ENCODE results near the gene PGLYRP4. TPM values are rescaled to one million over a fixed set of nuclear protein-coding genes. Genes with fewer than 3 reads are reported as not detected.

Gene PGLYRP4
- total RNA-seq, 1 experiment from 2014 or later, result 0.38 TPM

DNA sequence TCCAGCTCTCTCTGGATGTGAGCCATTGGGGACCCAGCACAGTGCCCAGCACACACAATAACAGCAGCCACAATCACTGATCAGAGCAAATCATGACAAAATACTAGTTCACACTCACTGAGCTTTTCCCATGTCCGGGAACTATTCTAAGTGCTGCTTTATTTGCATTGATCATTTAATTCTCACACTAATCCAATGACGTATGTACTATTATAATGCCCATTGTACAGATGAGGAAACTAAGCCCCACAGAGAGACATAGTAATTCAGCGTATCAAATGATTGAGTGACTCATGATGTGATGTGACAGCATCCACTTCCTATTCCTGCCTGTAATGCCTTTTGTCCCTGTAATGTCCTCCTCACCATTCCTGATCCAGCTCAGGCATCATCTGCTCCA is 44.2 kb upstream of the PGLYRP4 start:
- BruUV-seq (replicated peaks), result no TSS peak
- peaks cover 100% of the 10 kb centered on the region for H3K27me3 Mint-ChIP-seq (ENCODE audit: unreplicated experiment)
- CTCF ChIA-PET, result no interaction called here
- no peak overlapping the region for H3K27ac Mint-ChIP-seq (ENCODE audit: unreplicated experiment)
- no peaks in the 10 kb centered on the region for H3K4me1 Mint-ChIP-seq (ENCODE audit: low read depth, unreplicated experiment)
- H3K4me3 Mint-ChIP-seq (ENCODE audit: low read depth, unreplicated experiment), result no peak overlapping the region
- DNase-seq, result no peak
- TF ChIP-seq, protein P1, sequence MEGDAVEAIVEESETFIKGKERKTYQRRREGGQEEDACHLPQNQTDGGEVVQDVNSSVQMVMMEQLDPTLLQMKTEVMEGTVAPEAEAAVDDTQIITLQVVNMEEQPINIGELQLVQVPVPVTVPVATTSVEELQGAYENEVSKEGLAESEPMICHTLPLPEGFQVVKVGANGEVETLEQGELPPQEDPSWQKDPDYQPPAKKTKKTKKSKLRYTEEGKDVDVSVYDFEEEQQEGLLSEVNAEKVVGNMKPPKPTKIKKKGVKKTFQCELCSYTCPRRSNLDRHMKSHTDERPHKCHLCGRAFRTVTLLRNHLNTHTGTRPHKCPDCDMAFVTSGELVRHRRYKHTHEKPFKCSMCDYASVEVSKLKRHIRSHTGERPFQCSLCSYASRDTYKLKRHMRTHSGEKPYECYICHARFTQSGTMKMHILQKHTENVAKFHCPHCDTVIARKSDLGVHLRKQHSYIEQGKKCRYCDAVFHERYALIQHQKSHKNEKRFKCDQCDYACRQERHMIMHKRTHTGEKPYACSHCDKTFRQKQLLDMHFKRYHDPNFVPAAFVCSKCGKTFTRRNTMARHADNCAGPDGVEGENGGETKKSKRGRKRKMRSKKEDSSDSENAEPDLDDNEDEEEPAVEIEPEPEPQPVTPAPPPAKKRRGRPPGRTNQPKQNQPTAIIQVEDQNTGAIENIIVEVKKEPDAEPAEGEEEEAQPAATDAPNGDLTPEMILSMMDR (IDR thresholded peaks at IDR 0.05; ENCODE audit: unreplicated experiment), result no peak
- no peaks in the 10 kb centered on the region for H3K9me3 Mint-ChIP-seq (ENCODE audit: low read depth, unreplicated experiment)
- intact Hi-C loops (cut with micrococcal nuclease; ENCODE audit: unreplicated experiment), result no loop called here
- H3K36me3 Mint-ChIP-seq (ENCODE audit: insufficient read depth, unreplicated experiment), result no peaks in the 10 kb centered on the region

DNA sequence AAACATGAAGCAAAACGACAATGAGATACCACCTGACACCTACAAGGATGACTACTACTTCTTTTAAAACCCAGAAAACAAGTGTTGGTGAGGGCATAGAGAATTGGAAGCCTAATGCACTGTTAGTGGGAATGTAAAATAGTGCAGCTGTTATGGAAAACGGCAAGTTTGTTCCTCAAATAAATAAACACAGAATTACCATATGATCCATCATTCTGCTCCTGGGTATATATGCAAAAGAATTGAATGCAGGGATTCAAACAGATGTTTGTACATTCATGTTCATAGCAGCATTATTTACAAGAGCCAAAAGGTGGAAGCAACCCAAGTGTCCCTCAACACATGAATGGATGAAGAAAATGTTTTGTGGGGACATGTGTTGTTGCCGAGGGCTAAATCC is 43.6 kb upstream of the PGLYRP4 start:
- Mint-ChIP-seq H3K27ac (ENCODE audit: unreplicated experiment) (no peak overlapping the region), H3K4me3 (ENCODE audit: low read depth, unreplicated experiment) (no peak overlapping the region), H3K9me3 (ENCODE audit: low read depth, unreplicated experiment) (no peaks in the 10 kb centered on the region), H3K27me3 (ENCODE audit: unreplicated experiment) (peaks cover 100% of the 10 kb centered on the region), H3K4me1 (ENCODE audit: low read depth, unreplicated experiment) (no peaks in the 10 kb centered on the region), H3K36me3 (ENCODE audit: insufficient read depth, unreplicated experiment) (no peaks in the 10 kb centered on the region)
- TF ChIP-seq, protein P1 (IDR thresholded peaks at IDR 0.05; ENCODE audit: unreplicated experiment), result no peak
- intact Hi-C loops (cut with micrococcal nuclease; ENCODE audit: unreplicated experiment), result no loop called here
- CTCF ChIA-PET, result no interaction called here
- BruUV-seq (replicated peaks), result no TSS peak
- no peak for DNase-seq

DNA sequence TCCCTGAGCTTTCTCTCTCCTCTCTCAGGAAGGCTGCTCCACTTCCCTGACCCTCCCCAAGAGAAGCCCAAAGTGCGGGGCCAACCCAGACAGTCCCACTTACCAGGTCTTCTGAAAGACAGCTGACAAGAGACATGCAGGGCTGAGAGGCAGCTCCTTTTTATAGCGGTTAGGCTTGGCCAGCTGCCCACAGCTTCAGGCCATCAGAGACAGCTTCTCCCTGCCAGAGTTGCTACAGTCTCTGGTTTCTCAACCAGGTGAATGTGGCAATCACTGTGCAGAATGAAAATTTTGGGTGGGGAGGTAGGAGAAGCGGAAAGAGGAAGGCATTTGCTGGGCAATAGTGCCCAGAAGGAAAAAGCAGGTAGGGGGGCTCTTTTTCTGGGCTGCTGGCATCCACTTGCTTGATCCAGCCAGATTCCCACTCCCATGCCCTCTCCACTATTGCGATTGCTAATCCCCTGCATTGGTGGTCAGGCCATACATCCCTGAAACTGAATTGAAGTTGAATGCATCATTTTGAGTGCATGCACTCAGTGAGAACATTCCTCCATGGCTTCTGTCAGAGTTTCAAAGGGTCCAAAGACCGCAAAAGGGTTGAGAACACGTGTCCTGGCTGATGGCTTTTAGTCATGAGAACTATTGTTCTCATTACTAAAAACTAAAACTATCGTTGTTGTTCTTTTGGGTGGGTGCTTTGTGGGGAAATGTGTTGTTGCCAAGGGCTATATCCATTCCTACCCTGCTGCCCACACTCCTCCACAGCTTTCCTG is 42.5 kb upstream of the PGLYRP4 start, which contains the start of gene S100A8:
TSS of gene S100A8 (minus strand) at position 136 of the 773 bp plus-strand sequence. CDS start 538 bp downstream, outside the sequence.
- no TSS peak for BruUV-seq (replicated peaks)
- Mint-ChIP-seq H3K4me1 (ENCODE audit: low read depth, unreplicated experiment) (no peaks in the 10 kb centered on the region), H3K4me3 (ENCODE audit: low read depth, unreplicated experiment) (no peak within 1 kb of the TSS), H3K9me3 (ENCODE audit: low read depth, unreplicated experiment) (no peaks in the 10 kb centered on the region), H3K27ac (ENCODE audit: unreplicated experiment) (no peak within 1 kb of the TSS), H3K27me3 (ENCODE audit: unreplicated experiment) (peaks cover 100% of the 10 kb centered on the region), H3K36me3 (ENCODE audit: insufficient read depth, unreplicated experiment) (no peaks in the 10 kb centered on the region)
- TF ChIP-seq, protein P1 (IDR thresholded peaks at IDR 0.05; ENCODE audit: unreplicated experiment), result no peak
- DNase-seq, result no peak
- CTCF ChIA-PET, result no interaction called here
- intact Hi-C loops (cut with micrococcal nuclease; ENCODE audit: unreplicated experiment), result no loop called here

DNA sequence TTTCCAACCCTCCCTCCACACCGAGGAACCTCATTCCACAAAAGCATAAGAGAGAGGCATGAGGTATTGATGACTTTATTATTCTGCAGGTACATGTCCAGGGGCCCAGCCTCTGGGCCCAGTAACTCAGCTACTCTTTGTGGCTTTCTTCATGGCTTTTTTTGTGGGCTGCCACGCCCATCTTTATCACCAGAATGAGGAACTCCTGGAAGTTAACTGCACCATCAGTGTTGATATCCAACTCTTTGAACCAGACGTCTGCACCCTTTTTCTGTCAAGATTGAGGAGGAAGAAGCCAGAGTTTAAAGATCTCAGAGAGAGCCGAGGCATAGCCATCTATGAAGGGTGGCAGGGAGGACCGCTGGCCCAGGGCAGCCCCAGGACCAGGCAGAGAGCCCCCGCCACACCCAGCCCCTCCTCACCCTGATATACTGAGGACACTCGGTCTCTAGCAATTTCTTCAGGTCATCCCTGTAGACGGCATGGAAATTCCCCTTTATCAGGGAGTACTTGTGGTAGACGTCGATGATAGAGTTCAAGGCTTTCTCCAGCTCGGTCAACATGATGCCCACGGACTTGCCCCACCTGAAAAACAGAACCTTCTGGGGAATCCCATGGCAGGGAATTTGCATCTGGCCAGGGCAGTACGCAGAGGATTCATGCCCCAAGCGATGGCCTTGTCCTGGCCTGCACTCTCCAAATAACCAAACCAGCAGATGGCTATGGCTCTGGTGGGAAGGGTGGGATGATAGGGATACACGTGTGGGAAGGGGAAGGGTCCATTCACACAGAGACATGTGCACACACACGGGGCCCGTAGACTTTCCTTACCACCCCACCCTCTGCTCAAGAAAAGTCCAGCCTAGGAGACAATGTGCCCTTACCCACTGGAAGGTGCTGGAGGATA is 41.6 kb upstream of the PGLYRP4 start:
- Mint-ChIP-seq H3K4me1 (ENCODE audit: low read depth, unreplicated experiment) (no peaks in the 10 kb centered on the region), H3K36me3 (ENCODE audit: insufficient read depth, unreplicated experiment) (no peaks in the 10 kb centered on the region), H3K4me3 (ENCODE audit: low read depth, unreplicated experiment) (no peak overlapping the region), H3K27ac (ENCODE audit: unreplicated experiment) (no peak overlapping the region), H3K9me3 (ENCODE audit: low read depth, unreplicated experiment) (no peaks in the 10 kb centered on the region), H3K27me3 (ENCODE audit: unreplicated experiment) (peaks cover 100% of the 10 kb centered on the region)
- no TSS peak for BruUV-seq (replicated peaks)
- intact Hi-C loops (cut with micrococcal nuclease; ENCODE audit: unreplicated experiment), result no loop called here
- no peak for DNase-seq
- CTCF ChIA-PET, result no interaction called here
- TF ChIP-seq, protein P1 (IDR thresholded peaks at IDR 0.05; ENCODE audit: unreplicated experiment), result no peak
